WERI-Rb-1 (cell line): ENCODE measurements around the gene AAMP.
"Not testable (repeated sequence)": the region's sequence is repeated elsewhere in the genome, so short reads cannot be mapped to it uniquely, and the experiment has no call there.

ENCODE experiments used
- DNase-seq: peaks from one replicate; pipeline ENCODE4 v3.0.0-alpha.2; 2020
- H3K27ac ChIP-seq: fragments of 250-450 bp; sonication (Bioruptor Pico); 2 replicates; pipeline ENCODE4 v1.5.1; 2020; ENCODE audit warnings: mild to moderate bottlenecking, moderate library complexity
- H3K27me3 ChIP-seq: fragments of 250-450 bp; sonication (Bioruptor Pico); 2 replicates; pipeline ENCODE4 v1.5.1; 2021; ENCODE audit warnings: mild to moderate bottlenecking, low read depth, moderate library complexity; ENCODE audit not compliant: insufficient read depth, severe bottlenecking
- H3K36me3 ChIP-seq: fragments of 250-450 bp; sonication (Bioruptor Pico); 2 replicates; pipeline ENCODE4 v1.5.1; 2020; ENCODE audit warnings: mild to moderate bottlenecking, moderate library complexity
- H3K4me3 ChIP-seq: 2 replicates; pipeline ENCODE4 v1.5.1; 2011; ENCODE audit warnings: low read depth, mild to moderate bottlenecking, control low read depth, low read length
- H3K9me3 ChIP-seq: fragments of 250-450 bp; sonication (Bioruptor Pico); 2 replicates; pipeline ENCODE4 v1.5.1; 2021; ENCODE audit warnings: mild to moderate bottlenecking, moderate library complexity; ENCODE audit not compliant: severe bottlenecking
- TF ChIP-seq, protein P1 (sequence below): IDR thresholded peaks from 2 replicates; pipeline ENCODE4 v1.5.1; 2011; ENCODE audit warnings: low read depth, mild to moderate bottlenecking, control low read depth, inconsistent platforms, low read length

AAMP gene

GRCh38 chr2:218269900-218270720, at the start of gene AAMP, which contains the start of gene PNKD:
TSS of gene AAMP (minus strand) at chr2:218270137. CDS start at chr2:218270086, 51 bp downstream.
TSS of gene PNKD (plus strand) at chr2:218270519. CDS start at chr2:218270536, 17 bp downstream.
- peak; percentile 99 for DNase-seq
- no peaks in the 10 kb centered on the region for H3K9me3 ChIP-seq
- TF ChIP-seq, protein P1, sequence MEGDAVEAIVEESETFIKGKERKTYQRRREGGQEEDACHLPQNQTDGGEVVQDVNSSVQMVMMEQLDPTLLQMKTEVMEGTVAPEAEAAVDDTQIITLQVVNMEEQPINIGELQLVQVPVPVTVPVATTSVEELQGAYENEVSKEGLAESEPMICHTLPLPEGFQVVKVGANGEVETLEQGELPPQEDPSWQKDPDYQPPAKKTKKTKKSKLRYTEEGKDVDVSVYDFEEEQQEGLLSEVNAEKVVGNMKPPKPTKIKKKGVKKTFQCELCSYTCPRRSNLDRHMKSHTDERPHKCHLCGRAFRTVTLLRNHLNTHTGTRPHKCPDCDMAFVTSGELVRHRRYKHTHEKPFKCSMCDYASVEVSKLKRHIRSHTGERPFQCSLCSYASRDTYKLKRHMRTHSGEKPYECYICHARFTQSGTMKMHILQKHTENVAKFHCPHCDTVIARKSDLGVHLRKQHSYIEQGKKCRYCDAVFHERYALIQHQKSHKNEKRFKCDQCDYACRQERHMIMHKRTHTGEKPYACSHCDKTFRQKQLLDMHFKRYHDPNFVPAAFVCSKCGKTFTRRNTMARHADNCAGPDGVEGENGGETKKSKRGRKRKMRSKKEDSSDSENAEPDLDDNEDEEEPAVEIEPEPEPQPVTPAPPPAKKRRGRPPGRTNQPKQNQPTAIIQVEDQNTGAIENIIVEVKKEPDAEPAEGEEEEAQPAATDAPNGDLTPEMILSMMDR, result 0 out of 2 replicates have a peak, but pooled peaks have one; percentile 25
- peak within 1 kb of the TSS; percentile 88 for H3K4me3 ChIP-seq
- H3K36me3 ChIP-seq, result peaks cover 38% of the 10 kb centered on the region
- H3K27ac ChIP-seq, result peak within 1 kb of the TSS; percentile 63
- no peaks in the 10 kb centered on the region for H3K27me3 ChIP-seq

GRCh38 chr2:218318241-218318640, 48.3 kb upstream of the AAMP start:
- TF ChIP-seq, protein P1, result no peak
- Histone ChIP-seq H3K36me3 (no peaks in the 10 kb centered on the region), H3K9me3 (no peaks in the 10 kb centered on the region), H3K27ac (no peak overlapping the region), H3K4me3 (no peak overlapping the region), H3K27me3 (no peaks in the 10 kb centered on the region)
- DNase-seq, result no peak

GRCh38 chr2:218317835-218318234, 47.9 kb upstream of the AAMP start:
- H3K9me3 ChIP-seq, result no peaks in the 10 kb centered on the region
- no peaks in the 10 kb centered on the region for H3K36me3 ChIP-seq
- no peak overlapping the region for H3K27ac ChIP-seq
- no peak overlapping the region for H3K4me3 ChIP-seq
- H3K27me3 ChIP-seq, result no peaks in the 10 kb centered on the region
- TF ChIP-seq, protein P1, result no peak
- no peak for DNase-seq

DNA sequence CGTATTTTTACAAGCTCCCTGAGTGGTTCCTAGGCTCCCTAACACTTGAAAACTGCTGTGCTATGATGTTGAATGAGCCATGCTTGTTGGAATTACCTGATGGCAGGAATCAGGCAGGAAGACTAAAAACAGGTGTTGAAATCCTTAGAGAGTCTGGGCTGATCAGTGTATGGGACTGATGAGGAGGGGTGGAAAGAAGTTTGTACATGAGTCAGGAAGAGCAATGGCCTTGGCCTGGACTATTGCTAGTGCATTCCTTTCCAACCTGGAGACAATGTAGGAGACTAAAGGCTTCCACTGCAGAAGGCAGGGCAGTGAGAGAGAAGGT, 47.3 kb upstream of the AAMP start:
- no peak overlapping the region for H3K27ac ChIP-seq
- no peak overlapping the region for H3K4me3 ChIP-seq
- H3K27me3 ChIP-seq, result no peaks in the 10 kb centered on the region
- no peaks in the 10 kb centered on the region for H3K36me3 ChIP-seq
- no peak for DNase-seq
- TF ChIP-seq, protein P1, result no peak
- H3K9me3 ChIP-seq, result no peaks in the 10 kb centered on the region

DNA sequence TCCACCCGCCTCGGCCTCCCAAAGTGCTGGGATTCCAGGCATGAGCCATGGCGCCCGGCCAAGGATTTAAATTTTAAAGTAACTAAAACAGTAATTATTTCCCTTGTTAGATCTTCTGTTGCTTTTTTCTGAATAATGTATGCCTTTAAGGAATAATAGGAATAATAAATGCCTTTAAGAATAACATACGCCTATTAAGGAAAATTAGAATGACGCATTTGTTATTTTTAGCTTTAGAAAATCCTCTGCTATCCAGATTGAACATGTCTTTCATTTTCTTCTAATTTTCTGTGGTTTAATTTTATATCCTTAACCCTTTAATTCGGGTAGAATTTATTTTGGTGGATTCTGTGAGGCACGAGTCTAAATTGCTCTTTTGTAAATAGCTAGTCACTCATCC, 45.5 kb upstream of the AAMP start:
- Histone ChIP-seq H3K27ac (no peak overlapping the region), H3K36me3 (no peaks in the 10 kb centered on the region), H3K9me3 (no peaks in the 10 kb centered on the region), H3K4me3 (no peak overlapping the region), H3K27me3 (no peaks in the 10 kb centered on the region)
- TF ChIP-seq, protein P1, result no peak
- no peak for DNase-seq

DNA sequence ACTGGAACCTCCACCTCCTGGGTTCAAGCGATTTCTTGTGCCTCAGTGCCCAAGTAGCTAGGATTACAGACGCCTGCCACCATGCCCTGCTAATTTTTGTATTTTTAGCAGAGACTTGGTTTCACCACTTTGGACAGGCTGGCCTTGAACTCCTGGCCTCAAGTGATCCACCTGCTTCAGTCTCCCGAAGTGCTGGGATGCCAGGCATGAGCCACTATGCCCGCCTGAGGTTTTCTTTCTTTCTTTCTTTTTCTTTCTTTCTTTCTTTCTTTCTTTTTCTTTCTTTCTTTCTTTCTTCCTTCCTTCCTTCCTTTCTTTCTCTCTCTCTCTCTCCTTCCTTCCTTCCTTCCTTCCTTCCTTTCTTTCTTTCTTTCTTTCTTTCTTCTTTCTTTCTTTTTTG, 44.8 kb upstream of the AAMP start:
- not testable (repeated sequence) for H3K36me3 ChIP-seq, H3K4me3 ChIP-seq, DNase-seq, H3K27me3 ChIP-seq, H3K27ac ChIP-seq, H3K9me3 ChIP-seq
